Astrocyte (in vitro differentiated cells and primary cell): ENCODE measurements around the gene NF2. TPM values are rescaled to one million over a fixed set of nuclear protein-coding genes. Genes with fewer than 3 reads are reported as not detected.

Experiments
- DNase-seq: peaks from one replicate; pipeline ENCODE4 v3.0.0-alpha.2; 2010; ENCODE audit warnings: low read depth
- FAIRE-seq: peaks from 2 replicates; lab custom pipeline; 2011; peaks lifted over from hg19 to GRCh38; lab: Jason Lieb, UNC
- H2AFZ ChIP-seq: 2 replicates; pipeline ENCODE4 v1.6.0; 2012; ENCODE audit warnings: low read depth, low read length, inconsistent platforms
- H3K27ac ChIP-seq: 2 replicates; pipeline ENCODE4 v1.5.1; 2011; ENCODE audit warnings: low read depth, low read length, inconsistent platforms
- H3K27me3 ChIP-seq: 2 replicates; pipeline ENCODE4 v1.6.0; 2011; ENCODE audit warnings: low read length, inconsistent platforms; ENCODE audit not compliant: insufficient read depth
- H3K36me3 ChIP-seq: 2 replicates; pipeline ENCODE4 v1.5.1; 2011; ENCODE audit warnings: low read length, inconsistent platforms; ENCODE audit not compliant: insufficient read depth
- H3K4me1 ChIP-seq: 2 replicates; pipeline ENCODE4 v1.5.1; 2011; ENCODE audit warnings: low read length, inconsistent platforms; ENCODE audit not compliant: insufficient read depth
- H3K4me2 ChIP-seq: 2 replicates; pipeline ENCODE4 v1.6.0; 2012; ENCODE audit warnings: low read length, inconsistent platforms
- H3K4me3 ChIP-seq: 2 replicates; pipeline ENCODE4 v1.5.1; 2011; ENCODE audit warnings: low read depth, mild to moderate bottlenecking, low read length, inconsistent platforms; ENCODE audit not compliant: insufficient read depth
- H3K79me2 ChIP-seq: 2 replicates; pipeline ENCODE4 v1.6.0; 2012; ENCODE audit warnings: mild to moderate bottlenecking, low read length, inconsistent platforms; ENCODE audit not compliant: insufficient read depth
- H3K9ac ChIP-seq: 2 replicates; pipeline ENCODE4 v1.6.0; 2012; ENCODE audit warnings: mild to moderate bottlenecking, low read length, inconsistent platforms
- H3K9me3 ChIP-seq: 2 replicates; pipeline ENCODE4 v1.5.1; 2012; ENCODE audit warnings: low read depth, mild to moderate bottlenecking, low read length, inconsistent platforms; ENCODE audit not compliant: insufficient read depth
- H4K20me1 ChIP-seq: 2 replicates; pipeline ENCODE4 v1.6.0; 2012; ENCODE audit warnings: low read length, inconsistent platforms; ENCODE audit not compliant: insufficient read depth
- H3K27ac Mint-ChIP-seq: one replicate; pipeline ENCODE4 v1.8.0; 2021; ENCODE audit warnings: mild to moderate bottlenecking, mixed read lengths; ENCODE audit not compliant: unreplicated experiment
- H3K27me3 Mint-ChIP-seq: one replicate; pipeline ENCODE4 v1.8.0; 2021; ENCODE audit warnings: low read depth, mixed read lengths; ENCODE audit not compliant: unreplicated experiment
- H3K36me3 Mint-ChIP-seq: one replicate; pipeline ENCODE4 v1.8.0; 2021; ENCODE audit warnings: low read depth, mixed read lengths; ENCODE audit not compliant: unreplicated experiment
- H3K4me1 Mint-ChIP-seq: one replicate; pipeline ENCODE4 v1.8.0; 2021; ENCODE audit warnings: low read depth, mixed read lengths; ENCODE audit not compliant: unreplicated experiment
- H3K4me3 Mint-ChIP-seq: one replicate; pipeline ENCODE4 v1.8.0; 2021; ENCODE audit warnings: mild to moderate bottlenecking, moderate library complexity, mixed read lengths; ENCODE audit not compliant: unreplicated experiment
- H3K9me3 Mint-ChIP-seq: one replicate; pipeline ENCODE4 v1.8.0; 2021; ENCODE audit warnings: mild to moderate bottlenecking, mixed read lengths; ENCODE audit not compliant: unreplicated experiment
- EZH2 ChIP-seq: IDR thresholded peaks from 2 replicates; pipeline ENCODE4 v1.6.1; 2012; ENCODE audit warnings: mild to moderate bottlenecking, low read length, inconsistent platforms; ENCODE audit not compliant: insufficient read depth
- total RNA-seq: library from RNA; stranded (reverse); gene quantifications from 2 replicates; pipeline ENCODE4 v1.2.1, GENCODE V29; 2021
- TF ChIP-seq, protein P1 (sequence below): IDR thresholded peaks from 2 replicates; pipeline ENCODE4 v1.5.1; 2011; ENCODE audit warnings: low read depth, mild to moderate bottlenecking, inconsistent platforms, low read length, moderate library complexity; ENCODE audit not compliant: insufficient read depth

The NF2 gene
- total RNA-seq, 1 donor from 2014 or later, result 93.4 TPM

DNA sequence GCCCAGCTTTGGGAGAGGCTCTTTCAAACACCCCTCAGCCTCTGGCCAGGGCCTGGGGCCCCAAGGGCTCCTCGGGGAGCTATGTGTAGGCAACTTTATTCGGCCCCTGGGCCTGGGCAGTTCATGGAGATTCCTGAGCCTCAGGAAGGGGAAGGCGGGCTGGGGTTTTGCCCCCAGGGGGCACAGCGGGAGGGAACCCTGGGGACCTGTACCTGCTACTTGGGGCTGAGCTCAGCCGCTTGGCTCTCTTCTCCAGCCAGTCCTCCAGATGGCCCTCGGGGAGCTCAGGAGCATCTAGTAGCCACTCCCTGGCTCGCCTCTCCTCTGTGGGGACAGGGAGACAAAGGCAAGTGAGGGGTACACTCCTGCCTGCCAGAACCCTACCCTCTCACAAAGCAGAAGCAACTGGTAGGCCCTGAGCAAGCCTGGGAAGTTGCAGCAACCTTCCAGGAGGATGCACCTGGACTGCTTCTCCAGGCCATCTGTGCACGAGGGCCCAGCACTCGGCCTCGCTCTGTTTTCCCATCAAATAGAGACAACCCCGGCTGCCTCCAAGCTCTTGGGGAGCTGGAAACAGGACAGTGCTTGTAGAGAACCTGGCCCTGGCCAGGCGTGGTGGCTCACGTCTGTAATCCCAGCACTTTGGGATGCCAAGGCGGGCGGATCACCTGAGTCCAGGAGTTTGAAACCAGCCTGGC, 134.8 kb downstream of the NF2 start:
- Histone ChIP-seq H3K4me3 (no peak overlapping the region), H3K36me3 (peaks cover 2% of the 10 kb centered on the region), H3K27me3 (no peaks in the 10 kb centered on the region), H3K9ac (no peak overlapping the region), H3K9me3 (no peaks in the 10 kb centered on the region), H3K27ac (no peak overlapping the region), H3K4me2 (no peak overlapping the region), H3K79me2 (no peaks in the 10 kb centered on the region), H4K20me1 (peaks cover 5% of the 10 kb centered on the region), H2AFZ (no peak overlapping the region), H3K4me1 (no peaks in the 10 kb centered on the region)
- Mint-ChIP-seq H3K4me1 (no peaks in the 10 kb centered on the region), H3K9me3 (no peaks in the 10 kb centered on the region), H3K4me3 (no peak overlapping the region), H3K36me3 (peaks cover 19% of the 10 kb centered on the region), H3K27ac (no peak overlapping the region), H3K27me3 (no peaks in the 10 kb centered on the region)
- DNase-seq (no peak), FAIRE-seq (no peak)
- TF ChIP-seq, protein P1, sequence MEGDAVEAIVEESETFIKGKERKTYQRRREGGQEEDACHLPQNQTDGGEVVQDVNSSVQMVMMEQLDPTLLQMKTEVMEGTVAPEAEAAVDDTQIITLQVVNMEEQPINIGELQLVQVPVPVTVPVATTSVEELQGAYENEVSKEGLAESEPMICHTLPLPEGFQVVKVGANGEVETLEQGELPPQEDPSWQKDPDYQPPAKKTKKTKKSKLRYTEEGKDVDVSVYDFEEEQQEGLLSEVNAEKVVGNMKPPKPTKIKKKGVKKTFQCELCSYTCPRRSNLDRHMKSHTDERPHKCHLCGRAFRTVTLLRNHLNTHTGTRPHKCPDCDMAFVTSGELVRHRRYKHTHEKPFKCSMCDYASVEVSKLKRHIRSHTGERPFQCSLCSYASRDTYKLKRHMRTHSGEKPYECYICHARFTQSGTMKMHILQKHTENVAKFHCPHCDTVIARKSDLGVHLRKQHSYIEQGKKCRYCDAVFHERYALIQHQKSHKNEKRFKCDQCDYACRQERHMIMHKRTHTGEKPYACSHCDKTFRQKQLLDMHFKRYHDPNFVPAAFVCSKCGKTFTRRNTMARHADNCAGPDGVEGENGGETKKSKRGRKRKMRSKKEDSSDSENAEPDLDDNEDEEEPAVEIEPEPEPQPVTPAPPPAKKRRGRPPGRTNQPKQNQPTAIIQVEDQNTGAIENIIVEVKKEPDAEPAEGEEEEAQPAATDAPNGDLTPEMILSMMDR, result no peak
- no peak for TF ChIP-seq EZH2

DNA sequence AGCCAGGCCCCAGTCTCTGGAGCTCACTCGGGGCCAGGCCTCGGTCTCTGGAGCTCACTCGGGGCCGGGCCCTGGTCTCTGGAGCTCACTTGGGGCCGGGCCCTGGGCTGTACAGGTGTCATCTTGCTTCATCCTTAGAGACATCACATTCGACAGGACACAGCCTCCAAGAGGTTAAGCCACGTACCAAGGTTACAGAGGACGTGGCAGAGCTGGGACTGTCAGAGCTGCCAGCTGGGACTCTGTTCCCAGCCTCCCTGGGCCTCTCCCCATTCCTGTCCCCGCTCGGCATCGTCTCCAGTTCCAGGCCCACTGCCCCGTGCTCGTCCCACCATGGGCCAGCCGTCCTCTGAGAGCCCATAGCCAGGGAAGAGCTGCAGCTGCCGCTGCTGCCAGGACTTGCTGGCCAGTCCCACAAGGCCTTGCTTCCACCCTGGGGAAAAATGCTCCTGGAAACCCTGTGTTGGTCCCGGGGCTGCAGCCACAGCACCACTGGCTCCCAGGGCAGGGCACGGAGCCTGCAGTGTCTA, 136.0 kb downstream of the NF2 start:
- no peak for DNase-seq
- no peaks in the 10 kb centered on the region for H3K4me1 ChIP-seq
- no peaks in the 10 kb centered on the region for H3K9me3 ChIP-seq
- H3K9ac ChIP-seq, result no peak overlapping the region
- Mint-ChIP-seq H3K4me1 (no peaks in the 10 kb centered on the region), H3K27ac (no peak overlapping the region), H3K27me3 (no peaks in the 10 kb centered on the region), H3K9me3 (no peaks in the 10 kb centered on the region), H3K36me3 (peaks cover 19% of the 10 kb centered on the region), H3K4me3 (no peak overlapping the region)
- no peaks in the 10 kb centered on the region for H3K27me3 ChIP-seq
- H3K4me2 ChIP-seq, result no peak overlapping the region
- no peaks in the 10 kb centered on the region for H3K79me2 ChIP-seq
- peaks cover 5% of the 10 kb centered on the region for H4K20me1 ChIP-seq
- no peak overlapping the region for H2AFZ ChIP-seq
- no peak overlapping the region for H3K4me3 ChIP-seq
- no peak overlapping the region for H3K27ac ChIP-seq
- FAIRE-seq, result no peak
- H3K36me3 ChIP-seq, result peaks cover 2% of the 10 kb centered on the region
- TF ChIP-seq, protein P1, result no peak
- TF ChIP-seq EZH2, result no peak

- peaks cover 2% of the 10 kb centered on the region for H3K36me3 ChIP-seq
- FAIRE-seq, result no peak
- H3K4me3 Mint-ChIP-seq, result no peak overlapping the region
- no peak overlapping the region for H3K4me3 ChIP-seq
- no peaks in the 10 kb centered on the region for H3K27me3 ChIP-seq
- TF ChIP-seq, protein P1, result no peak
- TF ChIP-seq EZH2, result no peak
- no peaks in the 10 kb centered on the region for H3K4me1 Mint-ChIP-seq
- no peak overlapping the region for H3K9ac ChIP-seq
- no peak overlapping the region for H2AFZ ChIP-seq
- H3K79me2 ChIP-seq, result no peaks in the 10 kb centered on the region
- no peak for DNase-seq
- no peaks in the 10 kb centered on the region for H3K9me3 ChIP-seq
- no peak overlapping the region for H3K27ac Mint-ChIP-seq
- H3K4me2 ChIP-seq, result no peak overlapping the region
- H3K4me1 ChIP-seq, result no peaks in the 10 kb centered on the region
- H3K36me3 Mint-ChIP-seq, result peaks cover 20% of the 10 kb centered on the region
- H3K27ac ChIP-seq, result no peak overlapping the region
- H3K9me3 Mint-ChIP-seq, result no peaks in the 10 kb centered on the region
- no peaks in the 10 kb centered on the region for H3K27me3 Mint-ChIP-seq
- peaks cover 5% of the 10 kb centered on the region for H4K20me1 ChIP-seq
Observed at GRCh38 chr22:29740216-29740615, 136.8 kb downstream of the NF2 start.
